SK-N-SH (cell line): Measurements from ENCODE around the gene PIR. TPM values are rescaled to one million over a fixed set of nuclear protein-coding genes. Genes with fewer than 3 reads are reported as not detected.

ENCODE experiments used
- CTCF ChIA-PET: fragments of 300-600, 350-600 bp; formaldehyde crosslinking; extraction: SDS; loops from one replicate; lab custom pipeline; 2021; lab: Yijun Ruan, JAX
- POLR2A ChIA-PET: fragments of 350-600 bp; sonication (Branson Sonifier 250); formaldehyde crosslinking; extraction: SDS; loops from one replicate; lab custom pipeline; 2020; ENCODE audit warnings: antibody characterized with exemption, inconsistent platforms; lab: Yijun Ruan, JAX
- DNase-seq: peaks from one replicate; pipeline ENCODE4 v3.0.0; 2012
- H2AFZ ChIP-seq: fragments of 200-600 bp; sonication (generic); 2 replicates; pipeline ENCODE4 v1.8.1; 2016; ENCODE audit warnings: antibody characterized with exemption, mild to moderate bottlenecking, low read depth
- H3F3A ChIP-seq: fragments of 200-600 bp; sonication (generic); replicated peaks from 2 replicates; pipeline ENCODE3; 2016; ENCODE audit warnings: antibody characterized with exemption, mild to moderate bottlenecking; ENCODE audit not compliant: insufficient read depth
- H3K27ac ChIP-seq, 2 experiments: fragments of 200-500 bp in 1 of 2; fragments of 200-600 bp in 1 of 2; sonication (Bioruptor generic) in 1 of 2; sonication (generic), shearing (Covaris generic) in 1 of 2; 2 replicates each; pipeline versions ENCODE4 v1.5.1 to v1.6.1; 2014 to 2016; ENCODE audit warnings: low read depth in 2 of 2, inconsistent platforms in 1 of 2, low read length in 1 of 2, mild to moderate bottlenecking in 1 of 2, mixed read lengths in 1 of 2
- H3K27me3 ChIP-seq: fragments of 200-600 bp; sonication (generic), shearing (Covaris generic); 2 replicates; pipeline ENCODE4 v1.6.1; 2016; ENCODE audit warnings: mixed run types; ENCODE audit not compliant: insufficient read depth
- H3K36me3 ChIP-seq, 2 experiments: fragments of 200-500 bp in 1 of 2; fragments of 200-600 bp in 1 of 2; sonication (Bioruptor generic) in 1 of 2; sonication (generic) in 1 of 2; replicated peaks in 1 of 2; 2 replicates each; pipeline versions ENCODE3 to v1.5.1; 2014 to 2016; ENCODE audit warnings: low read length in 1 of 2, mild to moderate bottlenecking in 1 of 2; ENCODE audit not compliant: insufficient read depth in 2 of 2, control insufficient read depth in 1 of 2
- H3K4me1 ChIP-seq, 2 experiments: fragments of 200-500 bp in 1 of 2; fragments of 200-600 bp in 1 of 2; sonication (Bioruptor generic) in 1 of 2; sonication (generic), shearing (Covaris generic) in 1 of 2; 2 replicates each; pipeline versions ENCODE4 v1.5.1 to v1.6.1; 2014 to 2016; ENCODE audit warnings: low read depth in 1 of 2, low read length in 1 of 2, mixed run types in 1 of 2; ENCODE audit not compliant: insufficient read depth in 2 of 2, control insufficient read depth in 1 of 2
- H3K4me2 ChIP-seq: fragments of 200-600 bp; sonication (generic), shearing (Covaris generic); 2 replicates; pipeline ENCODE4 v1.6.1; 2017; ENCODE audit warnings: mixed run types
- H3K4me3 ChIP-seq, 2 experiments: fragments of 200-500 bp in 1 of 2; fragments of 200-600 bp in 1 of 2; sonication (Bioruptor generic) in 1 of 2; sonication (generic), shearing (Covaris generic) in 1 of 2; 2 replicates each; pipeline versions ENCODE4 v1.5.1 to v1.8.1; 2014 to 2016; ENCODE audit warnings: low read depth in 2 of 2, inconsistent platforms in 1 of 2, low read length in 1 of 2, mild to moderate bottlenecking in 1 of 2, mixed read lengths in 1 of 2, moderate library complexity in 1 of 2
- H3K79me2 ChIP-seq: fragments of 200-600 bp; sonication (generic); 2 replicates; pipeline ENCODE4 v1.8.1; 2017; ENCODE audit warnings: mild to moderate bottlenecking; ENCODE audit not compliant: insufficient read depth
- H3K9ac ChIP-seq: fragments of 200-600 bp; sonication (generic); 2 replicates; pipeline ENCODE4 v1.6.1; 2017; ENCODE audit warnings: mixed run types
- H3K9me2 ChIP-seq: fragments of 200-600 bp; sonication (generic); 2 replicates; pipeline ENCODE4 v1.6.1; 2017; ENCODE audit warnings: mixed run types
- H3K9me3 ChIP-seq: fragments of 200-600 bp; sonication (generic); 2 replicates; pipeline ENCODE4 v1.6.1; 2017; ENCODE audit warnings: mixed run types, mild to moderate bottlenecking, moderate library complexity
- H4K20me1 ChIP-seq: fragments of 200-600 bp; sonication (generic); 2 replicates; pipeline ENCODE4 v1.6.1; 2017; ENCODE audit warnings: mild to moderate bottlenecking, mixed run types; ENCODE audit not compliant: insufficient read depth
- CTCF ChIP-seq: fragments of 200-600 bp; sonication (generic); IDR thresholded peaks from 2 replicates; pipeline ENCODE4 v1.6.1; 2017; ENCODE audit warnings: antibody characterized with exemption, mild to moderate bottlenecking, moderate library complexity
- ELF1 ChIP-seq: IDR thresholded peaks from 2 replicates; pipeline ENCODE4 v1.4.0; 2012
- EP300 ChIP-seq, 2 experiments: IDR thresholded peaks; 2 replicates each; pipeline versions ENCODE4 v1.4.0 to v1.6.1; 2012; ENCODE audit warnings: borderline replicate concordance in 1 of 2, low read depth in 1 of 2, low read length in 1 of 2
- FOXJ3 ChIP-seq: sonication (generic); formaldehyde crosslinking; IDR thresholded peaks from 2 replicates; pipeline ENCODE4 v1.5.1; 2020; ENCODE audit warnings: mild to moderate bottlenecking, missing genetic modification reagents
- GATA2 ChIP-seq: sonication (generic); formaldehyde crosslinking; IDR thresholded peaks from 2 replicates; pipeline ENCODE4 v1.5.0; 2020; ENCODE audit warnings: mild to moderate bottlenecking, missing genetic modification reagents
- NFIC ChIP-seq: IDR thresholded peaks from 2 replicates; pipeline ENCODE4 v1.4.0; 2012; ENCODE audit warnings: borderline replicate concordance
- PBX3 ChIP-seq: IDR thresholded peaks from 2 replicates; pipeline ENCODE4; 2012
- RCOR1 ChIP-seq: fragments of 150-350 bp; IDR thresholded peaks from 2 replicates; pipeline ENCODE4 v1.6.1; 2017; ENCODE audit warnings: antibody characterized with exemption, low read length
- REST ChIP-seq: IDR thresholded peaks from 2 replicates; pipeline ENCODE4 v1.6.1; 2012; ENCODE audit warnings: mild to moderate bottlenecking, low read depth, low read length, moderate library complexity
- RFX5 ChIP-seq: IDR thresholded peaks from 2 replicates; pipeline ENCODE4 v1.6.1; 2012; ENCODE audit warnings: mild to moderate bottlenecking, improper control_type of control experiment, low read length
- TAF1 ChIP-seq: IDR thresholded peaks from 2 replicates; pipeline ENCODE4 v1.6.1; 2012; ENCODE audit warnings: low read depth, mild to moderate bottlenecking, low read length, moderate library complexity, borderline replicate concordance
- TEAD4 ChIP-seq: IDR thresholded peaks from 2 replicates; pipeline ENCODE4 v1.4.0; 2012; ENCODE audit warnings: mild to moderate bottlenecking, borderline replicate concordance; ENCODE audit not compliant: insufficient read depth
- USF1 ChIP-seq: IDR thresholded peaks from 2 replicates; pipeline ENCODE4 v1.4.0; 2012; ENCODE audit warnings: low read depth, borderline replicate concordance
- USF2 ChIP-seq: fragments of 150-350 bp; IDR thresholded peaks from 2 replicates; pipeline ENCODE4 v1.6.1; 2017; ENCODE audit warnings: antibody characterized with exemption, low read length, low read depth, borderline replicate concordance
- WGBS: methylation state at CpG from one replicate; pipeline ENCODE4 v1.1.6; 2017; ENCODE audit warnings: low lambda C conversion rate; 5-methylcytosine and 5-hydroxymethylcytosine counted together
- polyA plus RNA-seq, 3 experiments: library from polyadenylated mRNA; depleted of rRNA; stranded (reverse); fragments of >200 nt; gene quantifications; 2 replicates each; pipeline ENCODE4 v1.2.3, GENCODE V29; 2012

The PIR gene
- polyA plus RNA-seq, 1 of the 3 experiments (the other 2 are of a cell fraction): 12.3 TPM

- Histone ChIP-seq H3K36me3 (peaks cover 4 to 8% of the 10 kb centered on the region in 2 experiments), H3K9me3 (no peaks in the 10 kb centered on the region), H3K4me3 (no peak overlapping the region), H3K9ac (no peak overlapping the region), H3K27me3 (no peaks in the 10 kb centered on the region), H3K9me2 (no peaks in the 10 kb centered on the region)
- TF ChIP-seq EP300 (IDR thresholded peaks at IDR 0.05; ENCODE audit: borderline replicate concordance in 1 of 2, low read depth in 1 of 2, low read length in 1 of 2) (no peak), REST (no peak), RFX5 (no peak), CTCF (no peak), TAF1 (no peak), RCOR1 (no peak), TEAD4 (no peak), ELF1 (no peak), NFIC (no peak), FOXJ3 (CRISPR knock-in tag) (no peak), GATA2 (CRISPR knock-in tag) (no peak), PBX3 (no peak), USF1 (no peak), USF2 (no peak)
- TF ChIP-seq, all 33 proteins: peak for 0
- no peaks in the 10 kb centered on the region for H3K79me2 ChIP-seq
- CTCF ChIA-PET: interaction anchor here (0.7 to 2.4 kb wide), 2 partner anchors 10 to 18 kb away, joined by 3 to 8 read pairs; no protein-coding TSS in a partner anchor
- no peak overlapping the region for H3K4me2 ChIP-seq
- H2AFZ ChIP-seq: no peak overlapping the region
- no peaks in the 10 kb centered on the region for H4K20me1 ChIP-seq
- no peak overlapping the region; a peak in 1 of 4 replicates for H3K27ac ChIP-seq
- H3K4me1 ChIP-seq: peaks cover 0 to 2% of the 10 kb centered on the region in 2 experiments; a peak in 1 of 4 replicates
- 47% methylated on average over 4 of the region's 4 CpGs for WGBS
- DNase-seq: no peak
- POLR2A ChIA-PET: no interaction called here
- no peaks in the 10 kb centered on the region for H3F3A ChIP-seq
Observed at GRCh38 chrX:15391850-15392249, 101.3 kb downstream of the PIR start.
